ENCODE measurements around the gene SPON2. TPM values are rescaled to one million over a fixed set of nuclear protein-coding genes. Genes with fewer than 3 reads are reported as not detected.

SPON2 gene
- total RNA-seq, 1 donor from 2014 or later = 149 TPM

DNA sequence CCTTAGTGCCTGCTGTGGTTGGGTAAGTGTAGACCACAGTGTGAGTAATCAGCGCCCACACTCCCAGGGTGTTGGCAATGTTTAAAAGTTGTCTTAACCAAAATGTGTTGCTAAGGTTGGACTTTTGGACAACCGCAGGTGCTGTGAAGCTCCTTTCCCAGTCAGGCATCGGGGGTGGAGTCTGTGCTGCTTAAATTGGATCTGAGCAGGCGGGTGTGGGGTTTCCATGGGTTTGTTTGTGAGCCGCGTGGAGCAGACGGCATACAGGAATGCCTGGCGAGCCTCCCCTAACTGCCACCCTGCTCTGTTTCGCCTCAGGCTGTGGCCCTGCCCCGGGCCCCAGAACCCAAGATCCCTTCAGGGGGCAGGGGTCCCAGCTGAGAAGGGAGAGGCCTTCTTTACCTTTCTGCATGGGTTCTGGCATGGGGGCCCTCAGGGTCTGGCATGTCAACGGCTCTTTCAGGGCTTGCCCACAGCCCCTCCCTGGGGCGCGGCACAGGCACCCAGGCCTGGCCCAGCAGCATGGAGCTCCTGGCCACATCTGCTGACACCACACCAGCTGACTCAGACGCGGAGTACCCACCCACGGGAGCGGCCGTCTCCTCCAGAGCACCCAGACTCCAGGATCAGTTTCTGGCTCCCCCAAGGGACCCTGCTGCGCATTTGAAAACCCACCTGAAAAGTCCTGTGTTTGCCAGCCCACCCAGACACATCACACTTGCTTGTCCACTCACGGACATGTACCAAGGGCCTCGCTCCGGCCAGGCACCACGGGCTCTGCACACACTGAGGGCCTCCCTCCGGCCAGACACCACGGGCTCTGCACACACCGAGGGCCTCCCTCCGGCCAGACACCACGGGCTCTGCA is 5.1 kb upstream of the SPON2 start:
- Mint-ChIP-seq H3K9me3 (ENCODE audit: unreplicated experiment) (peaks cover 26% of the 10 kb centered on the region), H3K4me1 (ENCODE audit: unreplicated experiment) (peaks cover 42% of the 10 kb centered on the region), H3K27ac (ENCODE audit: unreplicated experiment) (no peak overlapping the region), H3K27me3 (ENCODE audit: unreplicated experiment) (peaks cover 13% of the 10 kb centered on the region), H3K4me3 (ENCODE audit: unreplicated experiment) (no peak overlapping the region), H3K36me3 (ENCODE audit: unreplicated experiment) (peaks cover 18% of the 10 kb centered on the region)
- DNase-seq (ENCODE audit: extremely low spot score, unreplicated experiment) = peak; percentile 80
- TF ChIP-seq CTCF (IDR thresholded peaks at IDR 0.05) = no peak

GRCh38 chr4:1176398-1177273 is 4.3 kb upstream of the SPON2 start:
- DNase-seq (ENCODE audit: extremely low spot score, unreplicated experiment) = no peak
- H3K27ac Mint-ChIP-seq (ENCODE audit: unreplicated experiment) = no peak overlapping the region
- H3K4me3 Mint-ChIP-seq (ENCODE audit: unreplicated experiment) = no peak overlapping the region
- H3K9me3 Mint-ChIP-seq (ENCODE audit: unreplicated experiment) = peaks cover 18% of the 10 kb centered on the region
- peaks cover 13% of the 10 kb centered on the region for H3K36me3 Mint-ChIP-seq (ENCODE audit: unreplicated experiment)
- TF ChIP-seq CTCF (IDR thresholded peaks at IDR 0.05) = no peak
- H3K27me3 Mint-ChIP-seq (ENCODE audit: unreplicated experiment) = peaks cover 10% of the 10 kb centered on the region
- peaks cover 42% of the 10 kb centered on the region for H3K4me1 Mint-ChIP-seq (ENCODE audit: unreplicated experiment)

DNA sequence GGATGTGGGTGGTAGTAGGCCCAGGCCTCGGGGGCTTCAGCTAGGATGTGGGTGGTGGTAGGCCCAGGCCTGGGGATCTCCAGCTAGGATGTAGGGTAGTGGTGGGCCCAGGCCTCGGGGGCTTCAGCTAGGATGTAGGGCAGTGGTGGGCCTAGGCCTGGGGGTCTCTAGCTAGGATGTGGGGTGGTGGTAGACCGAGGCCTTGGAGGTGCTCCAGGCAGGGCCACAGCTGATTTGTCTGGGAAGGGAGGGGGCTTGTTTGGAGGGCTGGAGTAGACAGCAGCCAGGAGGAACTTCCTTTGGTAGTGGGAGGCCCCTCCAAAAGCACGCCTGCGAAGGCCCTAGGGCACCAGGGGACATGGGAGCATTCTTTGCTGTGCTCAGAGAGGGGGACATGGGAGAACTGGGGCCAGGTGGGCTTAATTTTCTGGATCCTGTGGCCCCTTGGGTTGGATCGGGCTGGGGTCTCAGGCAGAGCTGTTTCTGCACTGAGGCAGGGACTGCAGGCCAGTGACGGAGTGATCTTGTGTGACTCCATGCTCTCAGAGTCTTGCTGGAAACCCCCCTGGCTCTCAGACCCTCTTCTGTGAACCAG is 3.3 kb upstream of the SPON2 start:
- H3K27me3 Mint-ChIP-seq (ENCODE audit: unreplicated experiment) = peaks cover 8% of the 10 kb centered on the region
- no peak for TF ChIP-seq CTCF (IDR thresholded peaks at IDR 0.05)
- H3K36me3 Mint-ChIP-seq (ENCODE audit: unreplicated experiment) = peaks cover 10% of the 10 kb centered on the region
- no peak for DNase-seq (ENCODE audit: extremely low spot score, unreplicated experiment)
- no peak overlapping the region for H3K27ac Mint-ChIP-seq (ENCODE audit: unreplicated experiment)
- H3K4me3 Mint-ChIP-seq (ENCODE audit: unreplicated experiment) = no peak overlapping the region
- H3K4me1 Mint-ChIP-seq (ENCODE audit: unreplicated experiment) = peaks cover 45% of the 10 kb centered on the region
- peaks cover 11% of the 10 kb centered on the region for H3K9me3 Mint-ChIP-seq (ENCODE audit: unreplicated experiment)

GRCh38 chr4:1174941-1175634 is 2.7 kb upstream of the SPON2 start:
- DNase-seq (ENCODE audit: extremely low spot score, unreplicated experiment) = no peak
- Mint-ChIP-seq H3K27me3 (ENCODE audit: unreplicated experiment) (peaks cover 3% of the 10 kb centered on the region), H3K4me1 (ENCODE audit: unreplicated experiment) (peaks cover 47% of the 10 kb centered on the region), H3K9me3 (ENCODE audit: unreplicated experiment) (peaks cover 5% of the 10 kb centered on the region), H3K27ac (ENCODE audit: unreplicated experiment) (peak overlapping the region; percentile 64), H3K36me3 (ENCODE audit: unreplicated experiment) (peaks cover 6% of the 10 kb centered on the region), H3K4me3 (ENCODE audit: unreplicated experiment) (no peak overlapping the region)
- TF ChIP-seq CTCF (IDR thresholded peaks at IDR 0.05) = no peak

Measured in osteocyte (in vitro differentiated cells).